Ishikawa (cell line): ENCODE measurements around the gene MCAT.

ENCODE experiments used
- CEBPB ChIP-seq: IDR thresholded peaks from 2 replicates; pipeline ENCODE4 v1.6.1; 2012
- CREB1 ChIP-seq: IDR thresholded peaks from 2 replicates; pipeline ENCODE4 v1.6.1; 2012; ENCODE audit warnings: low read depth
- EGR1 ChIP-seq: IDR thresholded peaks from 2 replicates; pipeline ENCODE4 v1.6.1; 2012
- EP300 ChIP-seq: IDR thresholded peaks from 2 replicates; pipeline ENCODE4 v1.6.1; 2012; ENCODE audit warnings: borderline replicate concordance
- MAX ChIP-seq: IDR thresholded peaks from 2 replicates; pipeline ENCODE4 v1.6.1; 2012
- NFIC ChIP-seq: IDR thresholded peaks from 2 replicates; pipeline ENCODE4 v1.6.1; 2012
- RAD21 ChIP-seq: IDR thresholded peaks from 2 replicates; pipeline ENCODE4 v1.6.1; 2012; ENCODE audit warnings: low read depth
- REST ChIP-seq: IDR thresholded peaks from 2 replicates; pipeline ENCODE4 v1.6.1; 2012; ENCODE audit warnings: low read depth, mild to moderate bottlenecking
- TAF1 ChIP-seq: IDR thresholded peaks from 2 replicates; pipeline ENCODE4 v1.6.1; 2012; ENCODE audit warnings: low read depth, mild to moderate bottlenecking
- TCF12 ChIP-seq: IDR thresholded peaks from 2 replicates; pipeline ENCODE4 v1.6.1; 2012; ENCODE audit warnings: low read depth
- TEAD4 ChIP-seq: IDR thresholded peaks from 2 replicates; pipeline ENCODE4 v1.6.1; 2012
- USF1 ChIP-seq: IDR thresholded peaks from 2 replicates; pipeline ENCODE4 v1.6.1; 2012
- ZBTB7A ChIP-seq: IDR thresholded peaks from 2 replicates; pipeline ENCODE4 v1.6.1; 2012; ENCODE audit warnings: low read depth

- TF ChIP-seq TAF1 = no peak
- TF ChIP-seq USF1 = no peak
- TF ChIP-seq MAX = 0 out of 2 replicates have a peak, but pooled peaks have one; percentile 5
- no peak for TF ChIP-seq EP300
- no peak for TF ChIP-seq NFIC
- peak; percentile 29; the same call in 1 of the 2 replicates for TF ChIP-seq ZBTB7A
- no peak for TF ChIP-seq CEBPB
- no peak for TF ChIP-seq EGR1
- TF ChIP-seq CREB1 = no peak
- TF ChIP-seq TEAD4 = peak; percentile 38; the same call in 1 of the 2 replicates
- TF ChIP-seq TCF12 = peak; percentile 12; the same call in 1 of the 2 replicates
- no peak for TF ChIP-seq REST
- TF ChIP-seq RAD21 = no peak
These were observed 13.5 kb downstream of the MCAT start for GRCh38 chr22:43129426-43130425.
